Gastroesophageal sphincter (tissue), 3 donors: ENCODE data around the gene PROM2.

Experiments
- EP300 ChIP-seq: sonication (generic); formaldehyde crosslinking; IDR thresholded peaks from one replicate; pipeline ENCODE4 v1.6.1; 2017; ENCODE audit warnings: antibody characterized with exemption, mild to moderate bottlenecking
- POLR2A ChIP-seq, 2 donors: fragments of 450-650 bp; IDR thresholded peaks; one replicate each; pipeline ENCODE4 v1.6.1; 2017; ENCODE audit warnings: antibody characterized with exemption in 2 of 2, mild to moderate bottlenecking in 2 of 2, moderate library complexity in 1 of 2
- POLR2AphosphoS5 ChIP-seq: sonication (generic); formaldehyde crosslinking; IDR thresholded peaks from one replicate; pipeline ENCODE4 v1.6.1; 2017; ENCODE audit warnings: antibody characterized with exemption
- TF ChIP-seq, protein P1 (sequence below), 4 experiments: fragments of 200-600 bp in 2 of 4; fragments of 450-650 bp in 2 of 4; sonication (generic) in 1 of 4; IDR thresholded peaks; one replicate each; pipeline ENCODE4 v1.5.1; 2017 to 2019; ENCODE audit warnings: antibody characterized with exemption in 4 of 4, mild to moderate bottlenecking in 2 of 4, moderate library complexity in 2 of 4

DNA sequence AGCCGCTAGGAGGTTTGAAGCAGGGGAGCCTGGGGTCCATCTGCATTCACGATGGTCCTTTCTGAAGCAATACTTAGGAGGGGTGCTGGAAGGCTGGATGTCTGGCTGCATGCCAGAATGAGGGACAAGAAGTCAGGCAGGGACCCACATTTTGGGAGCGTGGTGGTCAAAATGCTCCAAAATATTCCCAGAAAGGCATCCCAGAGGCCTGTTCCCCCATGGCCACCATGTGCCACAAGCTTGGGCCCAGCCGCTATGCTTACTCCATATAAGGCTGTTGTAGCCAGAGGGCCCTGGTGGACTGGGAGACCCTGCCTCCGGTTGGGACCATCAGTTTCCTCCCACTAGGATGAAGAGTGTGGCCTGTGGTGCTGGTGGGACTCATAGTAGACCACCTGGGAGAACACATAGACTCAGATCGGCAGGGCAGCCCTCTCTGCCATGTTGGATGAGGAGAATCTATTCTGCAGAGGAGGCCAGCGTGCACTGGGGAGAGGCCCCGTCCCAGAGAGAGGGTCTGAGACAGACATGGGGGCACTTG is 3.6 kb upstream of the PROM2 start:
- TF ChIP-seq EP300: no peak
- TF ChIP-seq POLR2A (IDR thresholded peaks at IDR 0.05): no peak
- TF ChIP-seq, protein P1, sequence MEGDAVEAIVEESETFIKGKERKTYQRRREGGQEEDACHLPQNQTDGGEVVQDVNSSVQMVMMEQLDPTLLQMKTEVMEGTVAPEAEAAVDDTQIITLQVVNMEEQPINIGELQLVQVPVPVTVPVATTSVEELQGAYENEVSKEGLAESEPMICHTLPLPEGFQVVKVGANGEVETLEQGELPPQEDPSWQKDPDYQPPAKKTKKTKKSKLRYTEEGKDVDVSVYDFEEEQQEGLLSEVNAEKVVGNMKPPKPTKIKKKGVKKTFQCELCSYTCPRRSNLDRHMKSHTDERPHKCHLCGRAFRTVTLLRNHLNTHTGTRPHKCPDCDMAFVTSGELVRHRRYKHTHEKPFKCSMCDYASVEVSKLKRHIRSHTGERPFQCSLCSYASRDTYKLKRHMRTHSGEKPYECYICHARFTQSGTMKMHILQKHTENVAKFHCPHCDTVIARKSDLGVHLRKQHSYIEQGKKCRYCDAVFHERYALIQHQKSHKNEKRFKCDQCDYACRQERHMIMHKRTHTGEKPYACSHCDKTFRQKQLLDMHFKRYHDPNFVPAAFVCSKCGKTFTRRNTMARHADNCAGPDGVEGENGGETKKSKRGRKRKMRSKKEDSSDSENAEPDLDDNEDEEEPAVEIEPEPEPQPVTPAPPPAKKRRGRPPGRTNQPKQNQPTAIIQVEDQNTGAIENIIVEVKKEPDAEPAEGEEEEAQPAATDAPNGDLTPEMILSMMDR (IDR thresholded peaks at IDR 0.05): no peak
- no peak for TF ChIP-seq POLR2AphosphoS5
